GM15510 (cell line): ENCODE data around the gene KCTD19.

Experiments used
- POLR2A ChIP-seq: IDR thresholded peaks from 3 replicates; pipeline ENCODE4 v1.6.1; 2011; ENCODE audit warnings: borderline replicate concordance; ENCODE audit not compliant: insufficient read length; ENCODE audit errors: extremely low read depth

Gene KCTD19

DNA sequence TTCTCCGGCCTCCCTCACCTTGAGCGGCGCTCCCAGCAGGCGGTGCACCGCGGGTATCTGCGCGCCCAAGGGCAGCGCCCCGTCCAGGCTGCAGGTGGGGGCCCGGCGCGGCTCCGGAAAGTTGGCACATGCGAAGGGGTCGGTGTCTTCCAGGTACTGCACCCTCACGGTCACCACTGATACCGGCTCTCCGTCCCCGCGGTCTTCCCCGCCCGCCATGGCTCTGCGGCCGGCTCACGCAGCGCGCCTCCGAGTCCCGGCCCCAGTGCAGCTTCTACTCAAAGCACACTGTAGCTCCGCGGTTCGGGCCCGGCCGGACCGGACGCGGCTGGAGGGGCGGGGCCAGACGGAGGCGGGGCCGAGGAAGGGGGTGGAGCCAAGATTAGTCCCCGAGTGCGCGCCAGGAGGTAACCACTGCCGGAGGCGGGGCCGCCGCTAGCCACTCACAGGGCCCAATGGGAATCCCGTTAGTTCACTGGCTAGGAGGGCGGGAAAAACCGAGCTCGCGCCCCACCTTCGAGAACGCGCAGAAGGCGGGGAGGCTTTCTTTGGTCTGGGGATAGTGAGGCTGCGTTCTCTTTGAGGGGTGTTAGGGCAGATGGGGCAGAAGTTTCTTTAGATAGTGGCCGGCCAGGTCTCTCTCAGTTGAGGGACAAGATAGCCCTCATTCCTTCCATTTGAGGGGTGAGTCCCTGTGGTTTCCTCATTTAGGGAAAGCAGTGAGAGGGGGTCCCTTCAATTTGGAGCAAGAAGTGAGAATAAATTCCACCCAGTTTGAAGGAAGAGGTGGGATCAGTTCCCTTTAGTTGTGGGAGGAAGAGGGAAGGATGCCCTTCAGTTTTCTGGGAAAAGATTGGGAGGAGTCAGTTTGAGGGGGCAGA, 79.1 kb downstream of the KCTD19 start, which contains the start of gene FHOD1:
Gene FHOD1 (minus strand): TSS at position 290 of the 881 bp plus-strand sequence. CDS start 71 bp downstream, at position 219.
- TF ChIP-seq POLR2A = peak; percentile 87

DNA sequence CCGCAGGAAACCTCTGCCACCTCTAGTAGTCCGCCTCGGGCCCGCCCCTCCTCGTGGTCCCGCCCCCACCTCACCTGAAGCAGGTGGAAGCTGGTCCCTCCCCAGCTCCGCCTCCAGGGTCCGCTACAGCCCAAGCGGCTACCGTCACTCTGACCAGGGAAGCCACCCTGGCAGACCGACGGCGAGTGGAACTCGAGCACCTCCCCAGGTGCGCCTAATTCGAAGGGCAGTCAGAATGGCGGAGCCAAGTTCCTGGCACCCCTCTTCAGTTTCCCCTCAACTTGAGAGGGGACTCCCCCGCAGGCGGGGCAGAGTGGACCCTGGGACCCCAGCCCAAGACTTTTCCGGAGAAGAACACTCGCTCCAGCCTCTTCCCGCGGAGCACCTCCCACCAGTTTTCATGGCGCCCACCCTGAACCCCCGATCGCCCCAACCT, 79.8 kb downstream of the KCTD19 start:
- no peak for TF ChIP-seq POLR2A

DNA sequence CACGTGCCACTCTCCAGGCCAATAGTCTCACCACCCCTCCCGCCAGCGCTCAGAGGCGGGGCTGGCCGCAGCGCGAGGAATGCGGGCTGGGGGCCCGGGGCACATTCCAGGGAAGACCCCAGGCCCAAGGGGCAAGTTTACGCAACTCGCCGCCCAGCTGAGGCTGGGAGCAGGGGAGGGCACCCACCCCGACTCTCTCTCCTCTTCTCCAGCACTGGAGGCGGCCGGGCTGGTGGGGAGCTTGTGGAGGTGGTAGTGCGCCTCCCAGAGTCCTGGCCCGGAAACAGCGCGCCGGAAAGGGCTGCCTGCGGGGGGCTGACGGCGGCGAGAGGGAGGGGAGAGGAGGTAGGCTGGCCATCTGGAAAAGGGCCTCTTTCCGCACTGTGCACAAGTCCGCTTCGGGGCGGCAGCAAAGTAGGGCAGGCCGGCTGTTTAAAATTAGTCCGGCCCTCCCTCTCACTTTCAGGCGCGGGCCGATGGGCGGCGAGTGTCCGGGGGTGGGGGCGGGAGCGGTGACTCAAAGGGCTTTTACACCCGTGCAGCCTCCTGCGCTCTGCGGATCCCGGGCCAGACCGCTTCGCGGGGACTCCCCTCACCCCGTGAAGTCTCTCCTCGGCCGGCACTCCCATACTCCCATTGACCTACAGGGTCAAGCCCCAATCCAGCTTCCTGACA, 80.3 kb downstream of the KCTD19 start:
- TF ChIP-seq POLR2A = peak; percentile 41

DNA sequence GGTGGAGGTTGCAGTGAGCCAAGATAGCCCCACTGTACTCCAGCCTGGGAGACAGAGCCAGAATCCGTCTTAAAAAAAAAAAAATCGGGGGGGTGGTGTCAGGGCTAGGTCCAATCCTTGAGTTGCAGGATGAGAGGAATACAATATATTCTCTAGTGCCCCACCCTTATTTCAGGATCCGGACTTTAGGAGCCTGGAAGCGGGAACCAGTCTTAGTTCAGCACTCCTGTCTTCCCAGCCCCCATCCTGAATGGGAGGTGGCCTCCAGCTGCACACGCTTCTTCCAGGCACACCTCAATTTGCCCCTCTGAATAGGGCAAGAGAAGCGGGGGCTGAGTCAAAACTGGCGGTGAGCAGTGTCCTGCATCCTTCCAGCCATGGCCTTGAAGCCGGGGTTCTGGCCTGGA, 80.9 kb downstream of the KCTD19 start:
- no peak for TF ChIP-seq POLR2A

DNA sequence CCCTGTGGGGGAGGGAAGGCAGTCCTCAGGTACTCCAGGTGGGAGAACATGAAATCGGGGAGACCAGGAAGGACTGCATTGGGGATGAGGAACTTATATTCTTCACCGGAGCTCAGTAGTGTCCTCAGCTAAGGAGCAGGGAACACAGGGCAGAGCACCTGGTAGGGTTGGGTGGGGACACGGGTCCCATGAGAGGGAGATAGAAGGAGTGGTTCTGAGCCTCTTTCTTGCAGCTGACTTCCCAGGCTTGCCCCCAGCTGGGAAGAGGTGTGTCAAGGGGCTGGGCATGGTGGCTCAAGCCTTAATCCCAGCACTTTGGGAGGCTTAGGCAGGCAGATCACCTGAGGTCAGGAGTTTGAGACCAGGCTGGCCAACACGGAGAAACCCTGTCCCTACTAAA, 81.4 kb downstream of the KCTD19 start:
- no peak for TF ChIP-seq POLR2A

DNA sequence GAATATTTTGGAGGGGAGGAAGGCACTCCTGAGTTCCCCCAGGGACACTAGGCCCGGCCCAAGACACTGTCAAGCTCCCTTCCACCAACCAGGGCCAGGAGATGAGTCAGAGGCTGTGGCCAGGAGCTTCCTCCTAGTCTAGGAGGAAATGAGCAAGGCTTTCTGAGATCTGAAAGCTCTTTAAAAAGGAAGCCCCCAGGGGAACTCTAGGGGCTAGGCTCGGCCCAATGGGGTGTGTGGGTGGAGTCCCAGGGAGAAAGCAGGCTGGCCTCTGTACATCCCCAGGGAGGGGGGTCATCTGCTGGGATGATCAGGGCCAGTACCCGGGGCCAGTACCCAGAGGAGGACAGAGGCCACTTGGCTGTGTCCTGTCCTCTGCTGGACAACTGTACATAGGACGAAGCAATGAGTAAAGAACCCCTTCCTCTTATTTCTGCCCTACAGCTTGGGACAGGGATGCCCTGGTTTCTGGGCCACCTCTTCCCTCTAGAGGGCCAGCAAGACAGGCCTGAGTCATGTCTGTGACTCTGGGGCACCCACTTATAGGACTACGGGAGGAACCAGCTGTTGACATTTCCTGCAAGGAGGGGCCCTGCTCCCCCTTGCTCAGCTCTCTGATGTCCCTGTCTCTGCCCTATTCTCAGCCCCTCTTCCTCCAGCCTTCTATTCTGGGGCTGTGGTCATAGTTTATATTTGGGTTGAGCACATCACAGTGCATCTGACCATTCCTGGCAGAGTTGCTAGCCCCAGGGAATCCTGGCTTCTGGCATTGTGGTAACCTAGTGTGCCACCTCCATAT, 82.0 kb downstream of the KCTD19 start:
- peak; percentile 59 for TF ChIP-seq POLR2A

DNA sequence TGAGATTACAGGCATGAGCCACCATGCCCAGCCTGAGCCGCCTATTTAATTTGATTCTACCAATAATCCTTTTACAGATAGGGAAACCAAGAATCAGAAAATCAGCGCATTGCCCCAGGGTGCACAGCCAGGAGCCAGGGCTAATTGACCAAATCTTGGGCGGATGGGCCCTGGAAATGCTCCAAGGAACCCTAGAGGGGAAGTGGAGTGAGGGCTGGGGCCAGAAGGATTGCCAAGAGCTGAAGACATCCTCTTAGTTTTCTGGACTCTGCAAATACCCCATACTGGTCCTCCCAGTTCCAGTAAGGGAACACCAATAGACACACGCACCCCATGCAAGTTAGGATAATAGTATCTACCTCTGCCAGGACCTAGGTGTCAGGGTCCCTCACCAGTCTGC, 83.1 kb downstream of the KCTD19 start:
- no peak for TF ChIP-seq POLR2A

DNA sequence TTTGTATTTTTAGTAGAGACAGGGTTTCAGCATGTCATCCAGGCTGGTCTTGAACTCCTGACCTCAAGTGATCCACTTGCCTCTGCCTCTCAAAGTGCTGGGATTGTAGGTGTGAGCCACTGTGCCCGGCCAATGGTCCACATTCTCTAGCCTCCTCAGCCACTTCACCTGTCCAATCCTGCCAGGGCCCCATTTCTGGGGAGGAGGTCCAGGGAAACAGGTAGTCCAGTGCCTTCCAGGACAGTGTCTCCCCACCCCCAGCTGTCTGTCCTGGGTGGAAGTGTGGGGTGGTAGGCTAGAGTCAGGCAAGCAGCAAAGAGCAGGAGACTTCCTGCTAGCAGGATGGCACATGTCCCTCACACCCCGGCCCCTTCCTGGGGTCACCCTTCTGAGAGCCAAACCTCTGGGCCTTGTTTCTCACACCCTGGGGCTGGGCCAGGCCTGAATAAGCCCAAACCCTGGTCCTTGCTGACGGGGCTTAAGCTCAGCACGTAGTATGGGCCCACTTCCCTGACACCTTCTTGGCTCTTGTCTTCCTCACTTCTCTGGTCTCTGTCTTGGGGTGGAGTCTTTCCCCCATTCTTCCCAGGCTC, 84.3 kb downstream of the KCTD19 start:
- TF ChIP-seq POLR2A = no peak

DNA sequence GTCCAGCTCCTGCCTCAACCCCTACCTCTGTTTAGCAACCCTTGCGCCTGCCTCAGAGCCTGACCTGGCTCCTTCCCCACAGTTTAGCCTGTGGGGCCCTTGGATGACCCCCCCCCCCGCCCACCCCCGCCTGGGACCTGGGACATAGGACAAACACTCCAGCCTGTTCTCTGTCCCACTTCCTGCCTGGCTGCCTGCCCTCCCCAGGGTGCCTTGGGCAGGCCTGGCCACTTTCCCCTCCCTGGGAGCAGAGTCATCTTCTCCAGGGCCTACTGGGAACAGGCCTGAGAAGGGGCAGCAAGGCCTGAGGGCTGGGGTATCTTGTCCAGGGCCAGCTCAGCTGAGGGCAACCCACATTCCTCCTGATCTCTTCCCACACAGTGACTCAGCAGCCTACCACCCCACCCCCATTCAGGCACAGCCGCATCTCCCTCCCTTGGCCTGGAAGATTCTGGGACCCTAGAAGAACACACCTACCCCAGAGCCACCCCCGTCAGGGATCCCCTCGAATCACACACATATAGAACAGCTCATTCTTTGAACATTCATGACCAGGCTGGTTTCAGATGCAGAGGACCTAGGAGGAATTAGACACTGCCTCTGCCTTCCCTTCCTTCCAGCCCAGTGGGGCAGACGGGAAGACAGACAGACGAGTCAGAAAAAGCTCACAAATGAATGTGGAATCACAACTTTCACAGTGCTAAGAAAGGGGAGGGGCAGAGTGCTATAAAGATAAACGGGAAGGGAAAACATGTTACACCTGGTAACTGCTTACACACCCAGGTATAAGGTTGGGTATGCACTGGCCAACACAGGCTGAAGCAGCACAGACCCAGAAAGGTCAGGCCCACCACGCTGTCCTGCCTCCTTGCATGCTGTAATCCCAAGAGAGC, 85.3 kb downstream of the KCTD19 start:
- no peak for TF ChIP-seq POLR2A

DNA sequence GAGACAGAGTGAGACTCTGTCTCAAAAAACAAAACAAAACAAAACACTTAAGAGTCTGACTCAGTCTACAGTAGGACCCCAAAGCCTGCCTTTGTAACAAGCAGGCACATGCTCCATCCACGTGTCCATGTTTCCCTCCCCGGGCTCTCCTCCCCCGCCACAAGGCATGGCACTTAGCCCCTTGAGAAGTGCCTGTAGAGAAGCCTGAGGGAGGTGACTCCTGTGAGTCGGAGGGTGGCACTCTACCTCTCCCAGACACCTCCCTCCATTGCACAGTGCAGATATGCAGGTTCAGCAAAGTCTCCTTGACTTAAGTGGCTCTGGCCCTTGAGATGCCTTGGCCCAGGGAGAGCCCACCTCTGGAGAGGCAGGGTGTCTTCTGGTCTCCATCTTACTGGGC, 86.0 kb downstream of the KCTD19 start:
- no peak for TF ChIP-seq POLR2A
